ENCODE data around the gene KPNA4.

- TF ChIP-seq, protein P1, sequence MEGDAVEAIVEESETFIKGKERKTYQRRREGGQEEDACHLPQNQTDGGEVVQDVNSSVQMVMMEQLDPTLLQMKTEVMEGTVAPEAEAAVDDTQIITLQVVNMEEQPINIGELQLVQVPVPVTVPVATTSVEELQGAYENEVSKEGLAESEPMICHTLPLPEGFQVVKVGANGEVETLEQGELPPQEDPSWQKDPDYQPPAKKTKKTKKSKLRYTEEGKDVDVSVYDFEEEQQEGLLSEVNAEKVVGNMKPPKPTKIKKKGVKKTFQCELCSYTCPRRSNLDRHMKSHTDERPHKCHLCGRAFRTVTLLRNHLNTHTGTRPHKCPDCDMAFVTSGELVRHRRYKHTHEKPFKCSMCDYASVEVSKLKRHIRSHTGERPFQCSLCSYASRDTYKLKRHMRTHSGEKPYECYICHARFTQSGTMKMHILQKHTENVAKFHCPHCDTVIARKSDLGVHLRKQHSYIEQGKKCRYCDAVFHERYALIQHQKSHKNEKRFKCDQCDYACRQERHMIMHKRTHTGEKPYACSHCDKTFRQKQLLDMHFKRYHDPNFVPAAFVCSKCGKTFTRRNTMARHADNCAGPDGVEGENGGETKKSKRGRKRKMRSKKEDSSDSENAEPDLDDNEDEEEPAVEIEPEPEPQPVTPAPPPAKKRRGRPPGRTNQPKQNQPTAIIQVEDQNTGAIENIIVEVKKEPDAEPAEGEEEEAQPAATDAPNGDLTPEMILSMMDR (conservative IDR thresholded peaks at IDR 0.05; ENCODE audit: low read depth, low read length), result no peak
- TF ChIP-seq NFE2L2 (IDR thresholded peaks at IDR 0.05; ENCODE audit: low read depth, low read length), result no peak
- no peak for TF ChIP-seq FOS (IDR thresholded peaks at IDR 0.05; ENCODE audit: low read depth, low read length)
- TF ChIP-seq, protein P2, sequence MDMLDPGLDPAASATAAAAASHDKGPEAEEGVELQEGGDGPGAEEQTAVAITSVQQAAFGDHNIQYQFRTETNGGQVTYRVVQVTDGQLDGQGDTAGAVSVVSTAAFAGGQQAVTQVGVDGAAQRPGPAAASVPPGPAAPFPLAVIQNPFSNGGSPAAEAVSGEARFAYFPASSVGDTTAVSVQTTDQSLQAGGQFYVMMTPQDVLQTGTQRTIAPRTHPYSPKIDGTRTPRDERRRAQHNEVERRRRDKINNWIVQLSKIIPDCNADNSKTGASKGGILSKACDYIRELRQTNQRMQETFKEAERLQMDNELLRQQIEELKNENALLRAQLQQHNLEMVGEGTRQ (IDR thresholded peaks at IDR 0.05; ENCODE audit: low read depth, low read length), result no peak
- no peak for TF ChIP-seq CHD1 (IDR thresholded peaks at IDR 0.05; ENCODE audit: low read depth, low read length)
Measured at GRCh38 chr3:160540551-160540950, 24.8 kb downstream of the KPNA4 start.

Measured in IMR-90 (cell line).